ENCODE measurements around the gene KNCN.

DNA sequence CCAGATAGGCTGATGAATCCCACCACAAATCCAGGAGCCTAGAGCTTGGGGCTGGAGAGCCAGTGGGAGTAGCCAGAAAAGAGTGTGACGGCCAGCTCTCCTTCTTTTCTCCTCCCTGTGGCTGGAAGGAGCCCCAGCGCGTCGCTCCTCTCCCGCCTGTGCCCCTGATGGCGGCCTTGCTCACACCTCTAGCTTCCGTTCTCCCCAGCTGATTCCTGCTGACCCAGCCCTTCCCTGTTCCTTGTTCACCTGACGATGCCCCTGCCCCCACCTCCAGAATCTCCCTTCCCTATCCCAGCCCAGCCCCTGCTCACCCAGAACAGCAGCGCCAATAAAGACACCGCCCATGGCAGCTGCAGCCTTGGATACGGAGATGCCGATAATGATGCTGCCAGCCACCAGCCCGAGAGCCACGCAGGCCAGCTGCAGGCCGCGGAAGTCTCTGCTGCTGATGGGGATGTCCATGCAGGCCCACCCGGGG is 656 bp downstream of the KNCN start:
- TF ChIP-seq, protein P1, sequence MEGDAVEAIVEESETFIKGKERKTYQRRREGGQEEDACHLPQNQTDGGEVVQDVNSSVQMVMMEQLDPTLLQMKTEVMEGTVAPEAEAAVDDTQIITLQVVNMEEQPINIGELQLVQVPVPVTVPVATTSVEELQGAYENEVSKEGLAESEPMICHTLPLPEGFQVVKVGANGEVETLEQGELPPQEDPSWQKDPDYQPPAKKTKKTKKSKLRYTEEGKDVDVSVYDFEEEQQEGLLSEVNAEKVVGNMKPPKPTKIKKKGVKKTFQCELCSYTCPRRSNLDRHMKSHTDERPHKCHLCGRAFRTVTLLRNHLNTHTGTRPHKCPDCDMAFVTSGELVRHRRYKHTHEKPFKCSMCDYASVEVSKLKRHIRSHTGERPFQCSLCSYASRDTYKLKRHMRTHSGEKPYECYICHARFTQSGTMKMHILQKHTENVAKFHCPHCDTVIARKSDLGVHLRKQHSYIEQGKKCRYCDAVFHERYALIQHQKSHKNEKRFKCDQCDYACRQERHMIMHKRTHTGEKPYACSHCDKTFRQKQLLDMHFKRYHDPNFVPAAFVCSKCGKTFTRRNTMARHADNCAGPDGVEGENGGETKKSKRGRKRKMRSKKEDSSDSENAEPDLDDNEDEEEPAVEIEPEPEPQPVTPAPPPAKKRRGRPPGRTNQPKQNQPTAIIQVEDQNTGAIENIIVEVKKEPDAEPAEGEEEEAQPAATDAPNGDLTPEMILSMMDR (IDR thresholded peaks at IDR 0.05), result no peak
- TF ChIP-seq POLR2A (IDR thresholded peaks at IDR 0.05; ENCODE audit: low read depth) (no peak), EP300 (IDR thresholded peaks at IDR 0.05) (no peak)
